Glomerular endothelial cell (primary cell): ENCODE results near the gene APOL2. TPM values are rescaled to one million over a fixed set of nuclear protein-coding genes. Genes with fewer than 3 reads are reported as not detected.

ENCODE experiments used
- DNase-seq: peaks from one replicate; pipeline ENCODE4 v3.0.0-alpha.2; 2011; ENCODE audit warnings: low read depth, low spot score; ENCODE audit errors: extremely low read depth
- total RNA-seq: library from RNA; depleted of rRNA; stranded (reverse); fragments of >200 nt; gene quantifications from 2 replicates; pipeline ENCODE4 v1.2.3, GENCODE V29; 2015

APOL2 gene
- total RNA-seq, 1 donor from 2014 or later = 87.6 TPM

DNA sequence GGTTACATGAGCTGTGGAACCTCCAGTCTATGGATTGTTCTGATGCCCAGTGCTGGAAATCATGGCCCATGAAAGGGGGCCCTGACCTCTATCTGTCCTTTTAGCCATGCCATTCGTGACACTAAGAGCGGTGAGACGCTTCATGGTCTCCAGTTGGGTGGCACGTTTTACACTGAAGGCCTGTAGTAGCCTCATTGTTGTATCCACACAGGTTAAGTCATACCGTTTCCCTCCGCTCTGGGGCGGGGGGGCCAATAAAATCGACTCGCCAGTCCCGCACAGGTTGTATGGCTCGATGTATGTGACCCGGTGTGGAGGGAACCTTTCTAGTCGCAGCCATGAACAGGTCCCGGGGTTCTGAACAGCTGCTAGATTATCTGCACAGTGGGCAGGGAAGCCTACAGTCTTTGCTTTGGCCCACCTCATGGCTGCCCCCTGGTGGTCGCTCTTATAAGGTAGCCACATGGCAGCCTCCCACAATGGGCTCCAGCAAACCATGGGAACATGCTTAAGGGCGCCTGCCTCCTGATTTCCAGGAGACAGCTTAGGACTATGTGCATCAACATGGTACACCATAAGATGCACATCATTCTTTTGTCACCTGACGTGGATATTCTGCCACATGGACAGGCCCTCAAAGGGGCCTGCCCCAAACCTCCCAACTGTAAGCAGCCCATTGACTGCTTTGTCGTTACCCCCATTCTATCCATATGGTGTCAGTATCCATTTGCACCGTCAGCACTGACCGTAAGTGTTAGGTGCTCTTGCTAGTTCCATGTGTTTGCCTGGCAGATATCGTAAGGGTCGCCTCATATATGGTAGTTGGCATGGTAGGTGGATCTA, 59.1 kb downstream of the APOL2 start:
- no peak for DNase-seq

DNA sequence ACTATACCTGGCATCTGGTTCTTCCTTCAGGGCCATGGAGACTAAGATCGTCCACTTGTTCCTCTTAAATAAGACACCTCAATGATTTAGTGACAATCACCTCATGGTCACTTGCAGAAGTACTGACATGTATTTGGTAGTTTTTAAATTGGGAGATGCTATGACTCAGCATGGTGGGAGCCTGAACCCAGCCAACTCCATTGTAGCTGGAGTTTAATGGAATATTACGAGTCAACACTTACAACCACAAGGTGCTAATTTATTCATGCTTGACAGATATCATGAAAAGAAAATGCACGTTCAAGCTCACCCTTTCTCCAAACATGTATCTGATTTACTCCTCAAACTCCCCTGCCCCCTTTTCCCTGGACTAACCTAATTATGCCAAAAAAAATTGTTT, 62.2 kb downstream of the APOL2 start:
- DNase-seq = no peak

Other genes starting within 250 kb of the APOL2 start
- 108 and 121 TPM in 2 replicates for gene RBFOX2, start 210.7 kb downstream of the APOL2 start, total RNA-seq
- 76.9 and 80.5 TPM in 2 replicates for gene APOL3, start 78.8 kb downstream of the APOL2 start, total RNA-seq
- gene APOL4, start 37.7 kb downstream of the APOL2 start, total RNA-seq = 2.7 and 2.9 TPM in 2 replicates
- 77.0 and 117 TPM in 2 replicates for gene APOL1, start 13.6 kb upstream of the APOL2 start, total RNA-seq
- 1,563 and 2,110 TPM in 2 replicates for gene MYH9, start 148.4 kb upstream of the APOL2 start, total RNA-seq
- 63.5 and 68.7 TPM in 2 replicates for gene TXN2, start 242.1 kb upstream of the APOL2 start, total RNA-seq